Measurements from ENCODE around the gene TMEM234. TPM values are rescaled to one million over a fixed set of nuclear protein-coding genes. Genes with fewer than 3 reads are reported as not detected.

TMEM234 gene
- total and polyA plus RNA-seq, 8 donors, result 11.6 to 169 (median 19.6) TPM

DNA sequence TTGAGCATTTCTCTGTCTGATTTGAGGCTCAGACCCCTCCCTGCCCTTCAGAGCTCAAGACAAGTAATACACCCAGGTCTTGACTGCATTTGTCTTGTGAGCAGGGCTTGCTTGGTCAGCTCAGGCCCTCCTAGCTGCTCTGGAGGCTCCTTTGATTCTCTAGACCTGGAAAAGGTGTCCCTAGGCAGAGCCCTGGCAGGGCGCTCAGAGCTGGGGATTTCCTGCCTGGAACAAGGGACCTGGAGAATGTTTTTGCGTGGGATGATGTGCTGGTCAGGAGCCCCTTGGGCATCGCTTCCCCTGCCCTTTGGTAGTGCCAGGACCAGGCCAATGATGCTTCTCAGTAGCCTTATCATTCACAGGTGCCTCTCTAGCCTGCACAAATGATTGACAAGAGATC, 26.6 kb downstream of the TMEM234 start:
- Histone ChIP-seq H3K4me3 (no peak overlapping the region), H3K4me1 (peaks cover 11 to 33% (median 21%) of the 10 kb centered on the region in 4 donors), H3K9me3 (no peaks in the 10 kb centered on the region), H3K36me3 (peaks cover 60 to 82% (median 78%) of the 10 kb centered on the region in 4 donors), H3K27ac (no peak overlapping the region), H3K27me3 (no peaks in the 10 kb centered on the region)
- intact Hi-C loops (cut with DNase I; ENCODE audit: low total_unique reads), result no loop called here
- no peak for DNase-seq
- TF ChIP-seq POLR2AphosphoS5 (IDR thresholded peaks at IDR 0.05) (no peak), EP300 (IDR thresholded peaks at IDR 0.05) (no peak), POLR2A (IDR thresholded peaks at IDR 0.05) (no peak)
- TF ChIP-seq, protein P1, sequence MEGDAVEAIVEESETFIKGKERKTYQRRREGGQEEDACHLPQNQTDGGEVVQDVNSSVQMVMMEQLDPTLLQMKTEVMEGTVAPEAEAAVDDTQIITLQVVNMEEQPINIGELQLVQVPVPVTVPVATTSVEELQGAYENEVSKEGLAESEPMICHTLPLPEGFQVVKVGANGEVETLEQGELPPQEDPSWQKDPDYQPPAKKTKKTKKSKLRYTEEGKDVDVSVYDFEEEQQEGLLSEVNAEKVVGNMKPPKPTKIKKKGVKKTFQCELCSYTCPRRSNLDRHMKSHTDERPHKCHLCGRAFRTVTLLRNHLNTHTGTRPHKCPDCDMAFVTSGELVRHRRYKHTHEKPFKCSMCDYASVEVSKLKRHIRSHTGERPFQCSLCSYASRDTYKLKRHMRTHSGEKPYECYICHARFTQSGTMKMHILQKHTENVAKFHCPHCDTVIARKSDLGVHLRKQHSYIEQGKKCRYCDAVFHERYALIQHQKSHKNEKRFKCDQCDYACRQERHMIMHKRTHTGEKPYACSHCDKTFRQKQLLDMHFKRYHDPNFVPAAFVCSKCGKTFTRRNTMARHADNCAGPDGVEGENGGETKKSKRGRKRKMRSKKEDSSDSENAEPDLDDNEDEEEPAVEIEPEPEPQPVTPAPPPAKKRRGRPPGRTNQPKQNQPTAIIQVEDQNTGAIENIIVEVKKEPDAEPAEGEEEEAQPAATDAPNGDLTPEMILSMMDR (IDR thresholded peaks at IDR 0.05), result no peak
- WGBS, 5 donors, result 87 to 94% (median 87%) methylated on average over 3 of the region's 3 CpGs

DNA sequence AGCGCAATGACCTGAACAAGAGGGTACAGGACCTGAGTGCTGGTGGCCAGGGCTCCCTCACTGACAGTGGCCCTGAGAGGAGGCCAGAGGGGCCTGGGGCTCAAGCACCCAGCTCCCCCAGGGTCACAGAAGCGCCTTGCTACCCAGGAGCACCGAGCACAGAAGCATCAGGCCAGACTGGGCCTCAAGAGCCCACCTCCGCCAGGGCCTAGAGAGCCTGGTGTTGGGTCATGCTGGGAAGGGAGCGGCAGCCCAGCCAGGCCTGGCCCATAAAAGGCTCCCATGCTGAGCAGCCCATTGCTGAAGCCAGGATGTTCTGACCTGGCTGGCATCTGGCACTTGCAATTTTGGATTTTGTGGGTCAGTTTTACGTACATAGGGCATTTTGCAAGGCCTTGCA, 27.2 kb downstream of the TMEM234 start:
- TF ChIP-seq POLR2AphosphoS5 (IDR thresholded peaks at IDR 0.05) (no peak), EP300 (IDR thresholded peaks at IDR 0.05) (no peak)
- TF ChIP-seq, protein P1 (IDR thresholded peaks at IDR 0.05), result no peak
- DNase-seq, result no peak
- H3K9me3 ChIP-seq, result no peaks in the 10 kb centered on the region
- H3K27ac ChIP-seq, result no peak overlapping the region
- H3K4me3 ChIP-seq, result no peak overlapping the region
- peaks cover 65 to 87% (median 83%) of the 10 kb centered on the region in 4 donors for H3K36me3 ChIP-seq
- peaks cover 8 to 28% (median 16%) of the 10 kb centered on the region in 4 donors for H3K4me1 ChIP-seq
- WGBS, 5 donors, result 94 to 100% (median 96%) methylated on average over 4 to 6 of the region's 6 CpGs
- H3K27me3 ChIP-seq, result no peaks in the 10 kb centered on the region
- intact Hi-C loops (cut with DNase I; ENCODE audit: low total_unique reads), result no loop called here

DNA sequence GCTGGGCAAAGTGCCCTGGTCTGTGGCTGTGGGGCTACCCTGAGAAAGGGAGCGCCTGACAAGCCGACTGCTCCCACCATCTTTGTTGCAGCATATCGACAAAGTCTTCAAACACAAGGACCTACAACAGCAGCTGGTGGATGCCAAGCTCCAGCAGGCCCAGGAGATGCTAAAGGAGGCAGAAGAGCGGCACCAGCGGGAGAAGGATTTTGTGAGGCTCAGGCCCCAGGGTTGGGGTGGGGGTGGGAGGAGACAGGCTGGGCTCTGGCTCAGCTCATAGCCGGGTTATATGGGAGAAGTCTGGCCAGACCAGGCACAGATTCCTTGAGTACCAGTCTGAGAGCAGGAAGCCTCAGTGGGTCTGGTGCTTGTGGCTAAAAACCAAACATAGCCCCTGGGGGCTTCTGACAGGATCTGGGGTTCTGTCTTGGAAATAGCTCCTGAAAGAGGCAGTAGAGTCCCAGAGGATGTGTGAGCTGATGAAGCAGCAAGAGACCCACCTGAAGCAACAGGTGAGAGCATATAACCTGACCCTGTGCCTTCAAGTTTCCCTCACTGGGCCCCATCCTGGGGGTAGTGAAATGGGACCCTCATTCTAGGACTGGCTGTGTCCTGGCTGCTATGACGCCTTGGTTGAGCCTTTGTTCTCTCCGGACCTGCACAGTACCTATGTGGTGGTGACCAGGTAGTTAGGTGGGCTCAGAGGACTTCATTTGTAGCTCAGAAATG, 29.8 kb downstream of the TMEM234 start:
- intact Hi-C loops (cut with DNase I; ENCODE audit: low total_unique reads), result no loop called here
- WGBS, 5 donors, result 80 to 95% (median 94%) methylated on average over 8 of the region's 8 CpGs
- Histone ChIP-seq H3K9me3 (no peaks in the 10 kb centered on the region), H3K27me3 (no peaks in the 10 kb centered on the region), H3K4me3 (no peak overlapping the region), H3K27ac (no peak overlapping the region), H3K4me1 (peaks cover 0 to 19% (median 6%) of the 10 kb centered on the region in 4 donors), H3K36me3 (peaks cover 90 to 100% (median 100%) of the 10 kb centered on the region in 4 donors)
- TF ChIP-seq POLR2A (IDR thresholded peaks at IDR 0.05), result no peak
- TF ChIP-seq, protein P1 (IDR thresholded peaks at IDR 0.05), result no peak
- TF ChIP-seq POLR2AphosphoS5 (IDR thresholded peaks at IDR 0.05), result no peak
- no peak for TF ChIP-seq EP300 (IDR thresholded peaks at IDR 0.05)
- DNase-seq, result no peak

DNA sequence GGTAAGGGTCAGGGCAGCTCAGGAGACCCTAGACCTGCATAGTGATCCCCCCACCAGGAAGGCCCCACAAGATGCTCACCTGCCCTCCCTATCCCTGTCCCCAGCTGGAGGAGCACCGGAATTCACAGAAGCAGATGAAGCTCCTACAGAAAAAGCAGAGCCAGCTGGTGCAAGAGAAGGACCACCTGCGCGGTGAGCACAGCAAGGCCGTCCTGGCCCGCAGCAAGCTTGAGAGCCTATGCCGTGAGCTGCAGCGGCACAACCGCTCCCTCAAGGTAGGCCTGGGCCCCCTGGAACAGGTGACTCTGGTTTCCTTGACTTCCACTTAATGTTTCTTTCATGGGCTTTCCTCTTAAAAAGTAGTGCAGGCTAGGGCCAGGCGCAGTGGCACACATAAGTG, 34.3 kb downstream of the TMEM234 start:
- H3K4me3 ChIP-seq, result no peak overlapping the region
- H3K27me3 ChIP-seq, result no peaks in the 10 kb centered on the region
- no peaks in the 10 kb centered on the region for H3K9me3 ChIP-seq
- TF ChIP-seq POLR2A (IDR thresholded peaks at IDR 0.05) (no peak), EP300 (IDR thresholded peaks at IDR 0.05) (no peak), POLR2AphosphoS5 (IDR thresholded peaks at IDR 0.05) (no peak)
- TF ChIP-seq, protein P1 (IDR thresholded peaks at IDR 0.05), result no peak
- H3K36me3 ChIP-seq, result peaks cover 75 to 100% (median 98%) of the 10 kb centered on the region in 4 donors
- intact Hi-C loops (cut with DNase I; ENCODE audit: low total_unique reads), result no loop called here
- no peak overlapping the region for H3K27ac ChIP-seq
- DNase-seq, result no peak
- WGBS, 5 donors, result 93 to 97% (median 96%) methylated on average over 9 of the region's 9 CpGs
- H3K4me1 ChIP-seq, result peaks cover 0 to 45% (median 20%) of the 10 kb centered on the region in 4 donors
